GM18517 (cell line): ENCODE results near the gene TP53RK.
"Not testable (repeated sequence)": the region's sequence is repeated elsewhere in the genome, so short reads cannot be mapped to it uniquely, and the experiment has no call there.

Source experiments
- ATAC-seq: cut with Tn5 transposase; IDR thresholded peaks from one replicate; pipeline ENCODE4 v1.9.1; 2021; ENCODE audit warnings: mild to moderate bottlenecking, moderate library complexity; ENCODE audit not compliant: unreplicated experiment

Gene TP53RK

DNA sequence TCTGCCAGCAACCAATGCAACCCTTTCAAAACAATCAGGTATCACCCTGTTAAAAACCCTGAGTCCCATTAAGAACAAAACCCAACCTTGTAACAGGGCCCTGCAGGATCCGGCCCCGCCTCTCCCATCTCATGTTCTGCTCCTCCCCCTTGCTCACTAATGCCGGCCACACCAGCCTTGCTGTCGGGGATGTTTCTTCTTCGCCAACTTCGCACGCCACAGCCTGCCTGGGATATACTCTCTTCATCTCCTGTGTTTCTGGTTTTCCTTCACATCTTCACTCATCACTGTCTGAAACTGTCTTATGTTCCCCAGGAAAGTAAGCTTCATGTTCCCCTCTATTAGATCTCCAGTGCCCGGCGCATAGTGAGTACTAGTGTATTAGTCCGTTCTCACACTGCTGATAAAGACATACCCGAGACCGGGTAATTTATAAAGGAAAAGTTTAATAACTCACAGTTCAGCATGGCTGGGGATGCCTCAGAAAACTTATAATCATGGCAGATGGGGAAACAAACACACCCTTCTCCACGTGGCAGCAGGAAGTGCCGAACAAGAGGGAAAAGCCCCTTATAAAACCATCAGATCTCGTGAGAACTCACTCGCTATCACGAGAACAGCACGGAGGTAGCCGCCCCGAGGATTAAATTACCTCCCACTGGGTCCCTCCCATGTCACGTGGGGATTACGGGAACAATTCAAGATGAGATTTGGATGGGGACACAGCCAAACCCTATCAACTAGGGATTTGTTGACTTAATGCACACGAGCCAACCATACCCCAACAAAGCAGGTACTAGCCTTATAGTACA lies 5.1 kb downstream of the TP53RK start:
- ATAC-seq: no peak

DNA sequence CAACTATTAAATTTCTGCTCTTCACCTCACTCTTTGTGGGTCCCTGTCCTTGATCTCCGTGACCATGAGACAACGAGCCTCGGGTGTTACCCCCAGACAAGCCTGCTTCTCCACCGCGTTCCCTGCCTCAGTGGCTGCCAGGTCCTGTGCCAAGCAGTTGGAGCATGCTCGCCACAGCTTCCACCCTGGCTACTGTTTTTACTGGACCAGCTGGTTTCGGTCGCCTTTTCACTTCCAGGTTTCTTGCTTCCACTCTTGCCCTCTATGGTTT lies 5.6 kb downstream of the TP53RK start:
- ATAC-seq: no peak

DNA sequence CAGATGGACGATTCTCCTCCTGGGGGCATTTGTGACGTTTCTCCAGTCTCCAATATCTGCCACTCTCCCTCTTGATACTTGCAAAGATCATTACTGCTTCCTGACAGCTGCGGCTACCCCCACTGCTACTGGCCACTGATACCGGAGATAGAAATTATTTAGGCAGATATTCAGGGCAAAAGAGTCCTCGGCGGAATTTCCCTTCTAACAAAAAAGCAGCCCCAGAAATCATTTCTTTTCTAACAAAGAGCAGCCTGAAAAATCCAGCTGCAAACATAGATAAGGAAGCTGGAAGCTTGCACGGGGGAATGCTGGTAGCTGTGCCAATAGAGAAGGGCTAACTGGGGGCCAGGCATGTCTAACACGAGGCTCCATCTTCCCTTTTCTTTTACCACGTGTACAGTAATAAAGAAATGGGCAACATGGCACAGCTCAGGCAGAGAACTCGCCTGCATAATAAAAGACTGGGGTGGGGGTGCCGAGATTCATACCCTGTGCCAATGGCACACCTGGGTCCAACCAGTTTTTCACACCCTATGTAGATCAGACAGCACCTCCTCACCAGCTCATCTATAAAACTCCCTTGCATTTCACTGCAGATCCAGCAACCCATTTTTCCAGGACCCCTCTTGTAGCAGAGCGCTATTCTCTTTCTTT lies 6.1 kb downstream of the TP53RK start:
- ATAC-seq: no peak

DNA sequence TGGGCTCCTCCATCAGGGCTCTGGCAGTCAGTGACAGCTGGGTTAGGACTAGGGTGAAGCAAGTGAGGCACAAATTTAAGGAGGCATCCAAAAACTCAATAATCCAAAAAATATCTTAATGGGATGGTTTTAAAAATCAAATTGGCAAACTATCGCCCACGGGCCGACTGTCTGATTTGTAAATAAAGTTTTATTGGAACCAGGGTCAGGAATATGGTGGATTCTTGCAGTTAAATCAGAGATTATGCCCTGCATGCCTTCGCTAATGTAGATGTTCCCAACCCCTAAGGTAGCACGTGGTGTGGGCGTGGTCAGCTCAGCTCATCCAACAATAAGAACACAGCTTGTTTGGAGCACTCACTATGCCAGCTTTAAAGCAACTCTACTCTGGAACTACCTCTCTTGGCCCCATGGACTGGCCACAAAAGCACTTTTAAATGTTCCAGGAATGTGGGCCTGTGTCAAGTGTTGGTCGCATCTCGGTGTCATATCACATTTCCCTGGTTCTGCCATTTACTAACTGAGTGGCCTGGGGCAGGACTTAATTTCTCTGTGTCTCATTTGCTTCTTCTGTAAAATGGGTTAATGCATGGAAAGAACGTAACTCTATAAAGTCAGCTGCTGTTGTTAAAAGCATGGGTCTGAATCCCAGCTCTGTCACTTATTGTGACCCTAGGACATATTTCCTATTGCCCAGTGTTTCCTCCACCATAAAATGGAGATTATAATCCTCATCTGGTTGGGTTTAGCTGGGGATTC lies 7.0 kb downstream of the TP53RK start:
- no peak for ATAC-seq

DNA sequence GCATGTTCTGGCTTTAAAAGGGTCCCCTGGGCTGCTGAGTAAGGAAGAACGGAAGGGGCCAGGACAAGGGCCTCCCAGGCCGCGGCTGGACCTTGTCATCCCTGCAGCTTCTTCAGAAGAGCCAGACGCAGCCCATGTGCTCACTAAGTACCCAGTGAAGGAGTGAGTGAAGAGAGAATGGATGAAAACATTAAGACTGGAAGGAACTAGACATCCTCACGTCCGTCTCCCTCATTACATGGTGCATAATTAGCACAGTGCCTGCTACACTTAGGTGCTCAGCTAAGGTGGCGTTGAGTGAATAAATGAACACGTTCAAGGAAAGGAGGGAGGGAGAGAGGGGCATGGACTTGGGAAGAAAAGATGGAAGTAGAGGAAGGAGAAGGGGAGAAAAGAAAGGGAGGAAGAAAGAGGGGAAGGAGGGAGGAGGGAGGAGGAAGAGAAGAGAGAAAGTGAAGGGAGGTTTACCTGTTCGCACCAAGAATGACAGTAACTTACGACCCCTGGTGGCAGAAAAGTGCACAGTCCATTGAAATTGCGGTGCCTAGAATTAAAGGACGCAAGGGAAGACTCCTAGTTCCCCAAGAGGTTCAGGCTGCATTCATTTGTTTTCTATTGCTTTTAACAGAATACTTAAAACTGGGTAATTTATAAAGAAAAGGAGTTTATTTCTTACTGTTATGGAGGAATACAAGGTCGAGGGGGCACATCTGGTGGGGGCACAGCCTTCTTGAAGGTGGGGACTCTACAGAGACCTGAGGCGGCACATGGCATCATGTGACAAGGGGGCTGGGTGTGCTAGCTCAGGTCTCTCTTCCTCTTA lies 8.0 kb downstream of the TP53RK start:
- ATAC-seq: no peak

DNA sequence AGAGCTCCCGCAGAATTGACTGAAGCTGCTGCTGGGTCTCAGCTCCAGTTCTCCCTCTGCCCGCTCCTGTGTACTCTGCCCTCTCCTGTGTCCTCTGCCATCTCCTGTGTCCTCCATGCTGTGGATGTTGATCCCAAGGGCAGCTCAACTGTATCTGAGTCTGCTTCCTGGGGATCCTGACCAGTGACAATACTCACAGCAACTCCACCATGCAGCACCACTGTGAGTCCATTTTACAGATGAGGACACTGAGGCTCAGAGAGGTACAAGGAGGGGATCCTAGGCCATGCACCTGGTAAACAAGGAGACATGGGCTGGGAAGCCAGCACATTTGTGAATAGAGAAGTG lies 8.6 kb downstream of the TP53RK start:
- no peak for ATAC-seq

DNA sequence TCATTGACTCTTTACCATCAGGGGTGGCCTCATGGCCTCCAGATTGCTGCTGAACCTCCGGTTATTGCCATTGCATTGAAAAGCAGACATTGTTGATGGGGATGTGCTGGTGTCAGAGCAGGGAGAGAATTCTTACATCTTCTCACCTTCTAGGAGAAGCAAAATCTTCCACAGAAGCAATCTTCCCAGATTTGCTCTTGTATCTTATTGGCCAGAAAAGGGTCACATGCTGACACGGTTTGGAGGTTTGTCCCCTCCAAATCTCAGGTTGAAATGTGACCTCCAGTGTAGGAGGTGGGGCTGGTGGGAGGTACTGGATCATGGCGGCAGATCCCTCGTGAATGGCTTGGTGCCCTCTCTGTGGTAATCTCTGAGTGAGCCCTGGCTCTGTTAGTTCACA lies 10.7 kb downstream of the TP53RK start:
- no peak for ATAC-seq

DNA sequence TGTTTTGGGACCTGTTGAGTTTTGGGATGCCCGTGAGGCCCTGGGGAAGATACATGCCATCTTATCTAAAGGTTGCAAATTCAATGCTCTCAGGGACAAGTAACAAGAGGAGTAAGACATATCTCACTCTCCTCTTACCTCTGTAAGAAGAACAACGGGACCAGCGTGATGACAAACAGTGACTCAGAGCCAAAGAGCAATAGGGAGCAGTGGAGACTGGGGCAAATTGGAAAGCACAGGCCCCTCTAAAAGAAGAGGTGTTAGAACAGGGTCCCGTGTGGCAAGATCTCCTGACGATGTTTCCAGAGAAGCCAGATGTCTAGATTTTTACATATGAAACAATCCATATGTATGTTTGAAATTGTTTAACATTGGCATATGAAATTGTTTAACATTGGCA lies 11.6 kb downstream of the TP53RK start:
- ATAC-seq: no peak

DNA sequence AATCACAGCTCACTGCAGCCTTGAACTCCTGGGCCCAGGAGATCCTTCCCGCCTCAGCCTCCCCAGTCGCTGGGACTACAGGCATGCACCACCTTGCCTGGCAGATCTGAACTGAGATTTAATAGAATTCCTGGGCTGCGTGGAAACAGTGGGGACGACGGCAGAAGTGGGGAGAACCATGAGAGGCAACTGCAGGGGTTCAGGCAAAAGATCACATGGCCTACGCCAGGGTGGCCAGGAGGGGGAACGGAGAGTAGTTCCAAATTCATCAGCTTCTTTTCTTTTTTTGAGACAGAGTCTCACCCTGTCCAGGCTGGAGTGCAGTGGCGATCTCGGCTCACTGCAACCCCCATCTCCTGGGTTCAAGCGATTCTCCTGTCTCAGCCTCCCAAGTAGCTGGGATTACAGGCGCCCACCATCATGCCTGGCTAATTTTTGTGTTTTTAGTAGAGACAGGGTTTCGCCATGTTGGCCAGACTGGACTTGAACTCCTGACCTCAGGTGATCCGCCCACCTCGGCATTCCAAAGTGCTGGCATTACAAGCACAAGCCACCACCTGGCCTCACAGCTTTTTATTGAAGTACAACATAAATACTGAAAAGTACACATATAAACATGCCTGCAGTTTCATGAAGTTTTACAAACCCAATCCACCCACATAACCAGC lies 12.5 kb downstream of the TP53RK start:
- not testable (repeated sequence) for ATAC-seq

DNA sequence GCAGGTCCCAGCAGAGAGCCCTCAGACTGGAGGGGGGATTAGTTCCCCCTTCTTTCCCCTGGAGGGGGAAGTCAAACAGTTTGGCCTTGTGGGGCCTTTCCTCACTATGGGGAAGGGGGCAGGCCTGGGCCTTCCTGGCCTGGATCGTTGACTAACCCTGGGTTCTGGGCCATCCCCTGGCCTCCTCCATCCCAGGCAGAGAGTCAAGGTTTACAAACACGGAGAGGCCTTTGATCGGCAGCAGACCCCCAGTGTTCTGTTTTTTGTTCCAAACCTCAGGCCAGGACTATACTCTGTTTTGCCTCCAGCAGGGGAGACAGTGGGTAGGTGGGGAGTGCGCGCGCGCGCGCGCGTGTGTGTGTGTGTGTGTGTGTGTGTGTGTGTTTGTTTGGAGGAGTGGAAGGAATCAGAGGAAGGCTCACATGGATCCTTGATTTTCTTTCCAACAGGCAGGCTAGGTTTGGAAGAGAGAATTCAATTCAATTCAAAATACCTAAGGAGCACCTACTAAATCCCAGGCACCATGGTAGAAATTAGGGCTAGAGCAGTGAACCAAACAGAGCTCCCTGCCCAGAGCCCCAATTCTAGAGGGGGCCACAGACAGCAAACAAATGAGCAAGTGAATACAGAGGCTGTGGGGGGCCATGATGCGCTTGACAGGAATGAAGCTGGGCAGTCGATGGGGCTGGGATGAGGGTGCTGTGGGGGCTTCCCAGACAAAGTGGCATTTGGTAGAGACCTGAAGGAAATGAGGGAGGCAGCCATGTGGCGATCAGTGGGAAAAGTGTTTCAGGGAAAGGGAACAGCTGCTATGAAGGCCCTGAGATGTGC lies 14.8 kb downstream of the TP53RK start:
- ATAC-seq: no peak

DNA sequence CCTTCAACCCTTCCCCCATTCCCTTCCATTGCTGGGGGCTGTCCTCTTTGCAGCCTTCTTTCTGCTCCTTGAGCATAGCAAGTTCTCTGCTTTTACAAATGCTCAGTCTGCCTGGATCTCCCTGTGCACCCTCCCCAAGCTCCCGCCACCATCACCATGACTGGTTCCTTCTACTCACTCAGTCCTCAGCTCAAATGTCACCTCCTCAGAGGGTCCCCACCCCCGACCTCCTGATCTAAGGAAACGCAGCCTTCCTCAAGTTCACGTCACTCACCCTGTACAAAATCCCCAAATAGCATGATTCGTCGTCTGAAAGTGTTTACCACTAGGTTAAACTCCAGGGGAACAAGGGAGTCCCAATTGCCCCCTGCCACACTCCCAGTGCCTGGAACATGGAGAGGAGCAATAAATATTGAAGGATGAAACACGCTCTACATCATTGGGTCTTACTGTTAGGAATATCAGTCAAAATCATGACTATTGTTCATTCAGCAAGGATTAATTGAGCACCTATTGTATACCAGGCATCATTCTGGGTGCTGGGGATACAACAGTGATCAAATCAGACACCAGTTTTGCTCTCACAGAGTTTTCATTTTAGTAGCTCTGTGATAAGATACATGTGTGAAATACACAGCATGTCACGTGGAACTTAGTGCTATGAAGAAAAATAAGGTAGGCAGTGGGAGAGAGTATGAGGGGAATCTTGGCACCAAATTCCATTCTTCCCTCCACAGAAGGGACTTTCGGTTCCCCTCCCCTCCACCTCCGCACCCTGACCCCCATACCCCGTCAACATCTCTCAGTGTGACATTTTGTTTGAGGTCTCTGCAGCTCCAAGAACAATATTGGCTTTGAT lies 15.6 kb downstream of the TP53RK start:
- ATAC-seq: no peak

DNA sequence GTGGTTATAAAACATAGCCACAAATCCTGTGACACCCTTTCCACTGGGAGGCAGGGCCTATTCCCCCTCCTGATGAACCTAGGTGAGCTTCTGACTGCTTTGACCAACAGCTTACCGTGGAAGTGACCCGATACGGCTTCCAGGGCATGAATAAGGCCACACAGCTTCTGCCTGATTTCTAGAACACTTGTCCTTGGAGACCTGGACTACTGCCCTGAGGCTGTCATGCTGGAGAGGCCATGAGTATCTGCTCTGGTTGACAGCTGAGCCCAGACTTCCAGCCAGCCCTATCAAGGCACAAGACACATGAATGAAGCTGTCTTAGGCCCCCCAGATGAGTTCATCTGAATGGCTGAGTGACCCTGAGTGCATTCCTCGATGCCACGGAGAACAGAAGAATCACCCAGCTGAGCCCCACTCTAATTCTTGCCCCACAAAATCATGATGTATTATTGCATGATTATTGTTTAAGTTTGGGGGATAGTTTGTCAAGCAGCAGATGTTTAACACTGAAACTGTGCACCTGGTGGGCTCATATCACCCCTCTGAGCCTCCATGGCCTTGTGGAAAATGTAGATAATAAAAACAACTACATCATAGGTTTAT lies 16.6 kb downstream of the TP53RK start:
- no peak for ATAC-seq

DNA sequence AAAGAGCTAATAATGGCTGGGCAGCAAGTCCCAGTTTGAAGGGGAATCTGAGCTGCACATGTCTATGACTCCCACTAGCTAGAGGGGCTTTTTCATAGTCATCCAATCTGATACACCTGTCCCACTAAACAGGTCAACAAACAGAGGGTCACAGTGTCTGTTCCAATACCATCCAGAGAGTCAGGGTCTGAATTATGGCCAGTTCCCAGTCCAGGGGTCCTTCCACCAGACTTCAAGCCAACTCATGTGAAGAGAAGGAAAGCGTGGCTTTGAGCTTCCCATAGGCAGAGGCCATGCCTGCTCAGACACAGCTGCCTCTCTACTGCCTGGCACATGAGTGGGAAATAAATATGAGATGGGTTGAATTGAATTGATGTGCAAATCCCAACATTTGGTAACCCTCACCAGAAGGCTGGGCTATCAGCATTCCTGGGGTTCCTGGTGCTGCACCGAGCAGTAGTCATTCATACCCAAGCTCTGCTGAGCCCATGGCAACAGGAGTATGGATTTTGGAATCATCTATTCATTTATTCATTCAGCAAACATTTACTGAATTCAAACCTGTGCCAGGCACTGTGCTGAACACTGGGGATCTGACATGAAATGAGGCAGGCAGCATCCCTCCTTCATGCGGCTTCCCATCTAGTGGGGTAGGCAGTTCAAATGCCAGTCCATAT lies 17.2 kb downstream of the TP53RK start:
- no peak for ATAC-seq

DNA sequence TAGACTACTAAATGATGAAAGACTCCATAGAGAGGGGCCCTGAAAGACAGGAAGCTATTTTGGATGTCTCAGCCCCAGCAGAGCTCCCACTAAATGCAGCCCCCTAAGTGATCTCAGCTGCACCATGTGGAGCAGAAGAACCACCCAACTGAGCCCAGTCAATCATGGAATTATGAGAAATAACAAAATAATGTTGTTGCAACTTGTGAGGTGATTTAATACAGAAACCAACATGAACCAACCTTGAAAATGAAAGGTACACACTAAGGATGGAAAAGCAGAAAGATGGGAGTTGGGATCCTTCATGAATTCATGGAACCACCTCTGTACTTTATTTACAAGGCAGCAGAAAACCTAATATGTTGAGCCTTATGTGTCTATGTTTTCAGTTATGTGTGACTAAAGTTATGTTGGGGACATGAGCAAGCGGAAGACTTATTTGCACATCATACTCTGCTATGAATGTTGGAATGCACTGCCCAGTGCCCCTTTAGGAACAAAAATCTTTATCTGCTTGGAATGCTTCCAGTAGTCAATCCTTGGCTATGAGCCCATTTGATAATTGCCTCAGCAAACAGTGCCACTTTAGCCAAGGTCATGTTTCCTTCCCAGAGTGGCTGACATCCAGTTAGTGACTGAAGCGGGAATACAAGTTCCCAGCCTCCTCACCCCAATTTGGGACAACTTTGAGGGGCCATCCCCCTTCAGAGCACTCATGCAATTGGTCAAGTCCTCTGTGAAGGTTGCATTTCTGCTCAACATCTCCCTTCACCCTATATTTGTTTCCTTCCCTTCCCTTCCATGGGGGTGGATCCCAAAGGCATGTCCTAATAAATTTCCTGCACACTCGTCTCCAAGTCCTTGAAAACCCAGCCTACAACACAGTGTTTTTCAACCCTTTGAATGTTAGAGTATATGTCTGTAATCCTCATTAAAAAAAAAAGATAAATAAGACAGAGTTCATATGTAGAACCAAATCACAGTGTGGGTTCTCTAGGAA lies 18.4 kb downstream of the TP53RK start:
- no peak for ATAC-seq

DNA sequence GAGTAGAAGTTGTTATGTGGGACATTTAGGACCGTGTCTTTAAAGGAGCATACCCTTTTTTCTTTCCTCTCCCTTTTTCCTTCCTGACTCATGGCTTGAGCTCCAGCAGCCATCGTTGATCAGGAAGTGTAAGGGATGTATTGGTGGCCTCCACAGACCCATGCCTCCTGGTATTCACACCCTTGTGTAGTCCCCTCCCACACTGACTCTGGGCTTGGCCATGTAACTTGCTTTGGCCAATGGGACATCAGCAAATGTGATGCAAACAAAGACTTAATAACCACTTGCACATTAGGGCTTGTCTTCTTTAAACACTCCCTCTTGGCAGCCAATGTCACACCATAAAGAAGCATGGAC lies 19.0 kb downstream of the TP53RK start:
- no peak for ATAC-seq

DNA sequence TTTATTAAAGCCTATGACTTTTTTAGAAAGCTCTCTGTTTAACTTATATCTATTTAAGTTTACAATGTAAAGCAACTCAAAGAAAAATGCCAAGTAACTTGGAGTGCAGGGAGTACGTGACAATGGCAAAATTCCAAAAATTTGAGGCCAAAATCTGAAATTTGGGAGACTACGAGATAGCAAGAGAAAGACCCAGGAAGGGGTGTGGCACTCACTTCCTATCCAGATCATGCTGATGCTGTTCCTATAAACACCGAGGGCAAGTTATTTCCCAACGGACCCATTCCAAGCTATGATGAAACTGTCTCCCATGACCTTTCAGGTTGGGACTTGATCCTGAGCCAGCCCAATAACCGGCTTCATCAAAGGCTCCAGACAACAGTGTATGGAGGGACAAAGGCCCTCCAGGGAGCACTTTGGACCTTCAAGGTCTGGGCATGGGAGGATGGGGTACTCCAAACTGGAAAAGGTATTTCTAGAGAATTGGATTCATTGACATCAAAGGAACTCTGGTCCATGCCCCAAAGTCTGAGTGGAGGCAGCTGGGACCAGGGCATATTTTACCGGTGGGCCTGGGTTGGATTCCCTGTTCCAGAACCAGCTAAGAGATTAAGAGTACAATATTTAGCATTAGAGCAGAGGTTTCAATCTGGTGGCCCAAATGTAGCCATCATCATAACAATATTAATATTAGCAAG lies 22.3 kb downstream of the TP53RK start:
- ATAC-seq: no peak
